Lung microvascular endothelial cell (primary cell): Measurements from ENCODE around the gene FES. TPM values are rescaled to one million over a fixed set of nuclear protein-coding genes. Genes with fewer than 3 reads are reported as not detected.
"Not testable (repeated sequence)": the region's sequence is repeated elsewhere in the genome, so short reads cannot be mapped to it uniquely, and the experiment has no call there.

Experiments used
- DNase-seq, 2 donors: peaks; one replicate each; pipeline versions ENCODE4 v3.0.0 to v3.0.0-alpha.2; 2010; ENCODE audit warnings: low read depth in 2 of 2
- total RNA-seq: library from RNA; depleted of rRNA; stranded (reverse); fragments of >200 nt; gene quantifications from 2 replicates; pipeline ENCODE4 v1.2.1, GENCODE V29; 2014

Gene FES
- 45.5 and 49.0 TPM in 2 replicates for total RNA-seq

DNA sequence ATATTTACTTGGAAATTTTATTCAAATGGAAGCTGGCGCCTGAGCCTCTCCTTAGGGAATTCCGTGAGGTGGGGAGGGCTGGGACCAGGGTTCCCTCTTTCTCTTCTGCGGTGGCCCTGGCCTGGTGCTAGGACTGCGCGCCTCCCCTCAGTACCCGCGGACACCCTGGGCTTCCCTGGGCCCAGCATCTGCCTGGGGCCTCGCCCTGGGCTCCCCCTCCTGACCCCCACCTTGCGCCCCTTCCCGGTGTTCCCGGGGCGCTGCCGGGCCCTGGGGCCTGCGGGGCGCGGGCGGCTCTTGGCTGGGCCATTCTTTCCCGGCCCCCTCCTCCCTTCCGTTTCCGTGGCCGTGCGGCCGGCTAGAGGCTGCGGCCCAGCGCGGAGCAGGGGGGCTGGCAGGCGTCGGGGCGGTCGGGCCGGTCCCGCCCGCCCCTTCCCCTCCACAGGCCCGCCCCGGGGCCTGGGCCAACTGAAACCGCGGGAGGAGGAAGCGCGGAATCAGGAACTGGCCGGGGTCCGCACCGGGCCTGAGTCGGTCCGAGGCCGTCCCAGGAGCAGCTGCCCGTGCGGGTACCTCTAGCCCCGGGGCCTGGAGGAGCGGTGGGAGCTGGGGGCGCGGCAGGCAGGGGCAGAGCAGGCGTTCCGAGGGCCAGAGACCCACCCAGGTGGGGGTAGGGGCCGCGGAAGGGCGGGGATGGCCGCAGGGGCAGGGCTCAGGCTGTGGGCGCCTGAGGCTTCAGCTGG, at the start of gene FES:
Gene FES (plus strand): TSS at position 529 of the 743 bp plus-strand sequence. CDS start 542 bp downstream, outside the sequence.
- DNase-seq: peak; percentile 76 to 84

DNA sequence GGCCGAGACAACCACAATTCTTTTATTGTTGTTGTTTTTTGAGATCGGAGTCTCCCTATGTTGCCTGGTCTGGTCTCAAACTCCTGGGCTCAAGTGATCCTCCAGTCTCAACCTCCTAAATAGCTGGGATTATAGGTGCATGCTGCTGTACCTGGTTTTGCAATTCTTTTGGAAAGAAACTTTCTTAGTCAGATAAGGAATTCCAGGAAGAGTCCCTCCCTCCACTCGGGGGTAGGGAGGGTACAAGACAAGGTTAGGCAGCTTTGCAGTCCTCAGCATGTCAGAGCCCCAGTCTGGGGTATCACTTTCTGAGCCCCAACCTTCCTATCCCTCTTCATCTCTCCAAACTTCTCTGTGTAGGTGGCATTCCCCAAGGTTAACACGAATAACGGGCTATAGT, 49.7 kb upstream of the FES start:
- DNase-seq: no peak

DNA sequence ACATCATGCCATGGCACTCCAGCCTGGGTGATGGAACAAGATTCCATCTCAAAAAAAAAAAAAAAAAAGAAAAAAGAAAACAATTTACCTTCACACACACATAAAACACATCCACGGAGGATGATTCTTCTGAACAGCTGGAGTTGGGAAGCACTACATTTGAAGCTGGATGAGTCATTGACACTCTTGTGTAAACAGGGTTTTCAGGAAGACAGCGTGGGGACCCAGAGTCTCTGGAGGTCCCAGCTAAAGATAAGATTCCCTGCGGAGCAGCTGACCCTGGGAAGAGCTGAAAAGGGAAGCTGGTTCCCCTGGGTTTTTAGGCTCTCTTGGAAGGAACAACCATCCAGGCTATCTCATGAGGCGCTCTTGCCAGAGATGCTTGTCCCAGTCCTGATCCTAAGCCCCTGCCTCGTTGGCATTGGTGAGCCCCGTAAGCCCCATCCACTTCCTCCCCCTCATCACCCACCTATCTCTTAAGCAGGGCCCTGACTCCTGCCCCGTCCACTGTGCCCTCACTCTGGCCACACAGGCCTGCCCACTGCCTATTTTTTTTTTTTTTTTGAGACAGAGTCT, 47.9 kb upstream of the FES start:
- DNase-seq: peak; percentile 36 to 73

DNA sequence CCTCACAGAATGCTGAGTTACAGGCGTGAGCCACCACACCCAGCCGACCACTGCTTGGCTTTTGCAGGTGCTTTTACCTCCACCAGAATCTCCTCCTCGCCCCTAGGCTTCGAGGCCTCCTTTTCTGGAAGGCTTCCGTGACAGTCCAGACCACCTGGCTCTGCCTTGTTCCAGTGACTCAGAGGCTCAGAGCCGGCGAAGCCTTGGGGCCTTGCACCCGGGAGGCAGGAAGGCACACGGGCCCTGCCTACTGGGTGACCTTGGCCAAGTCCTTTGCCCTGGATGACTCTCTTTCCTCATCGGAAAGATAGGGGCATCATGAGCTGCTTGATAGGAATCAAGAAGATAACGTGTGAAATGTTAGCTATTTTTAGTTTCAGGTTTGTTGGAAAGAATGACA, 47.2 kb upstream of the FES start:
- DNase-seq: peak in 1 of 2 donors; percentile 20

DNA sequence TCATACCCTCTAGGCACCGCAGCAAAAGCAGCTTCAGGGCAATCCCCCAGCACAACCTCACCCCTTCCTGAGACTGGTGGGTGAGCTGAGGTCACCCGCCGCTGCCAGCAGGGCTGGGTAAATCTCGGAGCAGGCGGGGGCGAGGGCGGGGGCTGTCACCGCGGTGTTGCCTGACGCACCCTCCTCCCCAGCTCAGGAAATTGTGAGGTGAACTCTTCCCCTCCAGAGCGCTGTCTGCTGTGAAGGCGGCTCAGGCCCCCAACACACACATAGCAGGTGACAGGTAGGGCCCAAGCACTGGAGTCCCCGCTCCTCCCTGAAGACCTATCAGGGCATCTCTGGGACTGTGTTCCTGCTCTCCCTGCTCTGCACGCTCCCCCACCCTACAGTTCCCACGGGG, 46.2 kb upstream of the FES start:
- no peak for DNase-seq

DNA sequence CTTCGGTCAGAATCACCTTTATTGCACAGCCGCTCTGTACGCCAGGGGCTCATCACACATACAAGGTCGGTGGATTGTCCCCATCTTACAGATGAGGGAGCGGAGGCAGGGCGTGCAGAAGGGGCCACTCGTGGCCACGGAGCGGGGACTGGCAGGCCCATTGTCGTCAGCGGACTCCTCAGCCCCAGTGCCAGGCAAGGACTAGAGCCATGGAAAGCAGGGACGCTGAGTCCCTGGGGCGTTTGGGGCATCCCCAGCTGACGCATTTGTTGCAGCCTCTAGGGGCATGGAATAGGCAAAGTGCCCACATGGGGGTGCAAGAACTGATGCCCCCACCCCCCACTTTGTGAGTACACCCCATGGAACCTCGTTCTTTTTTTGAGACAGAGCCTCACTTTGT, 45.8 kb upstream of the FES start:
- no peak for DNase-seq

DNA sequence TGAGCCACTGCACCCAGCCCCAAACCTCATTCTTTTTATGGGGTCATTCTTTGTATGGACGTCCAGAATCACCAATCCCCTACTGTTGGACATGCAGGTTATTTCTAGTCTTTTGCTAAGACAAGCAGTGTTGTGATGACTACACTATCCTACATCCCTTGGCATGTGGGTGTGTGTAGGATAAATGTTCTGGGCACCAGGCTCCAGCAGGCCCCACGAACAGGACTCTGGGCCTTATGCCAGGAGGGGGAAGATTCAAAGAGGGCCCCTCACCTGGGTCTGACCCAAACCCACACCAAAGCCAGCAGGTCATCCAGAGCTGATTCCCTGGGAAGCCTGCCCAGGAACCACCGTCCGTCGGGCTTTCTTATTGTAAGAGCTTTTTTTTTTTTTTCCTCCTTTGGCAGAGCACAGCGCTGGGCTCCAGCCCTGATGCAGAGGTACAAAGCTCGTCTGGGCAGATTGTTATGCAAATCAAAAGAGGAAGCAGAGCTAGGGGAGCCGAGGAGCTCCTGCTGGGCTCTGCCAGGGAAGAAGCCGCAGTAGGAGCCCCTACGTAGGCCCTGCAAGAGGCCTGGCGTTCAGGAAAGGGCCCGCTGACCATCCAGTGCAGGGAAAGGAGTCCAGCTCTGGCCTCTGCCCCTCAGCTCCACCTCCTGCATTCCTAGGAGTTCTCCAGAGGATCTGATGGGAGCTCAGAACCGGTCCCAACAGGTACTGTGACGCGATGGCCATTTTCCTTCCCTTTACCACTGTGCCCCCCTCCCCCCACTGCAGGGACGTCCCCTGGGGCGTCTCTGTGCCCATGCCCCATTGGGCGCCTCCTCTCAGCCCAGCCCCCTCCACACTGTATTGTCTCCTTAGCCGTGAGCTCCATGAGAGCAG, 44.9 kb upstream of the FES start:
- DNase-seq: no peak

DNA sequence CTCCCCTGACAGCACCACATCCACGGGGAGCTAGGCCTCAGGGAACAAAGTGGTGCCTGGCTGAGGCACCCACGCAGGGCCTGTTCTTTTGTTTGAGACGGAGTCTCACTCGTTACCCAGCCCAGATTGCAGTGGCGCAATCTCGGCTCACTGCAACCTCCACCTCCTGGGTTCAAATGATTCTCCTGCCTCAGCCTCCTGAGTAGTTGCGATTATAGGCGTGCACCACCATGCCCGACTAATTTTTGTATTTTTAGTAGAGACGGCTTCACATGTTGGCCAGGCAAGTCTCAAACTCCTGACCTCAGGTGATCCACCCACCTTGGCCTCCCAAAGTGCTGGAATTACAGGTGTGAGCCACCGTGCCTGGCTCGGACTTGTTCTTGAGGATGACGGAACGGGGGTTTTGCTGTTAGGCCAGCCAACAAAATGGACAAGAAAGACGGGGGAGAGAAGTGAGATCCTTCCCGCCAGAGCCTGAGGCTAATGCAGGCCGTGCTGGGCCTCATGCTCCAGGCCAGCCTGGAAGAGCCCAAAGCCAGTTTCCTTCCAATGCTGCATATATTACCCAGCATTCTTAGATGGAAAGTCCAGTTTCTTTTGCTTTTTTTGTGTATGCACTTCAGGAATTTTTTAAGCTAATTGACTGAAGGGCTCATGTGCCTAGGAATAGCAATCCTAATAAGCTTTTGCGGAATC, 44.0 kb upstream of the FES start:
- no peak for DNase-seq

DNA sequence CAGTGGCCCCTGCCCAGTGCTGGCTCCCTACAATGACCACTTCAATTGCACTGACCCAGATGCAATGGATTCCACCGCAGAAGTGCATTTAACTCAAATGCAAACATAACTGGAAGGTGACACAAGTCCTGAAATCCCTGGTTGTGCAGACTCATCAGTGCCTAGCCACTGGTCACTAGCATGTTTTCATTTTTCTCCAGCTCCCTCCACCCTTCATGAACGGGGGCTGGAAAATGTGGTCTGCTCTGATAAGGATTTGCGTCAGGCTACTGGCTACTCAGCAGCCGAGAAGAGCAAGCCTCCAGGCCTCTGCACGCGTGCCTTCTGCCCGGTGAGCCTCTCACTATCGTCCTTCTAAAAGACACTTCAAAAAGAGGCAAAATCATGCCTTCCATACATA, 43.4 kb upstream of the FES start:
- no peak for DNase-seq

DNA sequence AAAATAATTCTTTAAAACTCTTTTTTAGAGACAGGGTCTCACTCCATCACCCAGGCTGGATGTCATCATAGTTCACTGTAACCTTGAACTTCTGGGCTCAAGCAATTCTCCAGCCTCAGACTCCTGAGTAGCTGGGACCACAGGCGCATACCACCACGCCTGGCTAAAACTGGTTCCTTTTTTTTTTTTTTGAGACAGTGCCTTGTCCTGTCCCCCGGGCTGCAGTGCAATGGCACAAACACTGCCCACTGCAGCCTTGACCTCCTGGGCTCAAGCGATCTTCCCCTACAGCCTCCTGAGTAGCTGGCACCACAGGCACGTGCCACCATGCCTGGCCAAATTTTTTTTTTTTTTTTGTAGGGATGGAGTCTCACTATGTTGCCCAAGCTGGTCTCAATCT, 39.6 kb upstream of the FES start:
- no peak for DNase-seq

DNA sequence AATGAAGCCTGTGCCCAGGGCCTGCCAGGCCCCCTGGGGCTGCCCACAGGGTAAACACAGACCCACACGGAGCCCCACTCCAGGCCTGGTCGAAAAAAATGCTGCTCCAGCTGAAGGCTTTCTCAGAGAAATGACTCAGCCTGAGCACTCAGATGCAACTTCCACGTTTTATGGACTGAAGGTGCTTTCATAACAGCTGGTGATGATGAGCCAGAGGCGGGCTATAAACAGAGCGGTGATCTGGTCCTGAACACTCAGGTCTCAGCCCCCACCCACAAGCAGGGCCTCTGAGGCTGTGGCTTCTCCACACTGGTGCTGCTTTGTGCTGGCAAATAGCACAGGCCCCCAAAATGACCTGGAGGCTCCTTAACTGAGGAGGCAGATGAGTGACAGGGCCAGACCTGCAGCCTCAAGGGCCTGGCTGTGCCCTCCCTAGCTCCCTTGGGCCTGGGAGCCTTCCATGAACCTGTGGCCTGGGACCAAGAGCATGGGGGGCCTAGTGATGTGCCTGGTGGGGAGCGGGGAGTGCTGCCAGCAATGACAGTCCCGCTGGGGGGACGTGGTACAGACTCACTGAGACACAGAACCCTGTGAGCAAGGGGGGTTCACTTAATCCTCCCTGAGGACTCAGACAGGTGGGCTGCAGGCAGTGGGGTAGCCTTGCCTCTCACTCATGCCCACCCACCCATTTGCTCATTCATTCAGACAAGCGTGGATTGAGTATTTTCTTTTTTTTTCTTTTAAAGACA, 38.9 kb upstream of the FES start:
- DNase-seq: peak in 1 of 2 donors; percentile 72

DNA sequence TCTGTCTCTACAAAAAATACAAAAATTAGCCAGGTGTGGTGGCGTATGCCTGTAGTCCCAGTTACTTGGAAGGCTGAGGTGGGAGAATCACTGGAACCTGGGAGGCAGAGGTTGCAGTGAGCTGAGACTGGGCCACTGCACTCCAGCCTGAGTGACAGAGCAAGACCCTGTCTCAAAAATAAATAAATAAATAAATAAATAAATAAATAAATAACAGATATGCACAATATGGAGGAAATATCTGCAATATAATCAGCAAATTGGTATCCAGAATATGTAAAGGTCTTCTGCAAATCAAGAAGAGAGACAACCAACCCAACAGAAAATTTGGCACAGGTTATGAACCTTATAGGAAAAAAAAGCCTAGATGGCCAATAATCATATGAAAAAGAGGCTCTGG, 34.9 kb upstream of the FES start:
- DNase-seq: not testable (repeated sequence)

DNA sequence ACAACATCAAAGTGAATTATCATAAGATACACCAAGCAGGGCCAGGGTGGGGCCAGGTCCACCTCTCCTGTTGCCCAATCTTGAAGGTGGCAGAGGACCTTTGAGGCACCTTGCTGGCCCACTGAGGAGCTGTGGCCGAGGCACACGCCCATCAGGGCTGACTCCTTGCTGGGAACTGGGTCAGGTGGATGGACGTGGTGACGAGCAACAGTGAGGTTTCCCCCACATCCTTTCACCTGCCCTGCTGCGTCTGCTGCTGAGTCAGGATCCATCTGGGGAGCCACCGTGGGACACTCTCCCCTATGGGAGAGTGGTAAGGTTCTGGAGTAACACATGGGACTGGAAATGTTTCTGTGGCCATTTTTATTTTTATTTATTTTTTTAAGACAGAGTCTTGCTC, 33.2 kb upstream of the FES start:
- no peak for DNase-seq

DNA sequence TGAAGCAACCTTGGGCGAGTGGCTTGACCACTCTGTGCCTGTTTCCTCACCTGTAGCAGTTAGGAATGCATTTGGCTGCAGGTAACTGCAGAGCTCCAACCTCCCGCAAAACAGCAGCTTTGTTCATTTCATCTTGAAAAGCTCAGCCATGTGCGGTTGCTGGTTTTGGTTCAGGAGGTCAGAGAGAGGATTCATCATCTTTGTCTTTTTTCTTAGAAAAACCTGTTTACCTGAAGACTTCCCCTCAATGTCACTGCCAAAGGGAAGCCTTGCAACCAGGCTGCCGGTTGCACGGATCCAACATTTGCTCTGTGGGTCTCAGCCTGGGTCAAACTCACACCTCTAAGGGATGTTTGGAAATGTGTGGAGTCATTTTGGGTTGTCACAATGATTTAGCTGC, 32.4 kb upstream of the FES start:
- DNase-seq: no peak

DNA sequence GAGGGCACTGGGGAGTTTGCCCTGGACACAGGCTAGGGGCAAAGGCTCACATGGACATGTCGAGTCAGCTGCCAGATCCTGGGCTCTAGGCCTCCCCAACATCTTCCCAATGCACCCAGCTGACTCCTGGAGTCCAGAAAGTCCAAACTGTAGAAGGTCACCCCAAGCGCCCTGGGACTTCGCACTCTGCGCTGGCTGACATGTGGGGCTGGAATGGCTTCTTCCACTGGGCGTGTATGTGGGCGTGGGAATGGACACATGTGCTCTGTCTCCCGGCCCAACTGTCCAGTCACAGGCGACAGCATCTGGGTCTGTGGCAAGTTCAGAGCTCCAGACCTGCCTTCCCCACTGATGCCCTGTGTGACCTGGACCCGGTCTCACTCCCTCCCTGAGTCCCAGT, 29.2 kb upstream of the FES start:
- no peak for DNase-seq

DNA sequence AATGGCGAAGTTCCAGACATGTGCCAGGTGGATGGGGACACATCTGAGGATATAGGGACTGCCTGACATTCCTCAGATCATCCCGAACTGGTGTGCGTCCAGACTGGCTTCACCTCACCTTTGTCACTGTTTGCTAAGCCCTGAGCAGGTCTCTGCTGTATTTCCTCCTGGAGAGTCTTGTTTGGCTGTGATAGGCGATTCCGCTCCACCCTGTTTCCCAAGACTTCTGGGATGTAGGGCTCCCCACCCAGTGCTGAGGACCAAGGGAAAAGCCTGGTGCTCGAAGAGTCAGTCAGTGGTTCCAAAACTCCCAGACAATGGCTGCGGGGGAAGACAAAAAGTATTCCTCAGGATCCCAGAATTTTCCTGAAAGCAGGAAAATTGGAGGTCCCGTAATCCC, 27.0 kb upstream of the FES start:
- DNase-seq: no peak

DNA sequence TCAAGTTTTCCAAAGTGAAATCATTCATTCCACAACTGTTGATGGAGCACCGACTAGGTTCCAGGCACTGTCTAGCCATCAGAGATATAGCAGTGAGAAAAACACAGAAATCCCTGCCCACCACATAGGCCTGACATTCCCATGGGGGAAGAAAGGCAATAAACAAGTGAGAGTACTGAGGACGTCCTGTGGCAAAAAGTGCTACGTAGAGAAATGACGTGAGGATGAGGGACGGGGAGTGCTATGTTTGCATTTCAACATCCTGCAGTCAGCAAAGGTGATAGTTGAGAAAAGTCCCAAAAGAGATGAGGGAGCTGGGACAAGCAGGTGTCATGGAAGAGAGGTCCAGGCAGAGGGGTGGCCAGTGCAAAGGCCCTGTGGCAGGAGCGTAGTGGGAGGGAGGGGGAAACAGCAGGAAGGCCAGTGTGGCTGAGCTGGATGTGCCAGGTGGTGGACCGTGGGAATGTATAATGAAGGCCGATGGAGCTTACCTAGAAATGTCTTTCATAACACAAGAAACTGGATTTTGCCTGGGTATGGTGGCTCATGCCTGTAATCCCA, 26.3 kb upstream of the FES start:
- DNase-seq: no peak

DNA sequence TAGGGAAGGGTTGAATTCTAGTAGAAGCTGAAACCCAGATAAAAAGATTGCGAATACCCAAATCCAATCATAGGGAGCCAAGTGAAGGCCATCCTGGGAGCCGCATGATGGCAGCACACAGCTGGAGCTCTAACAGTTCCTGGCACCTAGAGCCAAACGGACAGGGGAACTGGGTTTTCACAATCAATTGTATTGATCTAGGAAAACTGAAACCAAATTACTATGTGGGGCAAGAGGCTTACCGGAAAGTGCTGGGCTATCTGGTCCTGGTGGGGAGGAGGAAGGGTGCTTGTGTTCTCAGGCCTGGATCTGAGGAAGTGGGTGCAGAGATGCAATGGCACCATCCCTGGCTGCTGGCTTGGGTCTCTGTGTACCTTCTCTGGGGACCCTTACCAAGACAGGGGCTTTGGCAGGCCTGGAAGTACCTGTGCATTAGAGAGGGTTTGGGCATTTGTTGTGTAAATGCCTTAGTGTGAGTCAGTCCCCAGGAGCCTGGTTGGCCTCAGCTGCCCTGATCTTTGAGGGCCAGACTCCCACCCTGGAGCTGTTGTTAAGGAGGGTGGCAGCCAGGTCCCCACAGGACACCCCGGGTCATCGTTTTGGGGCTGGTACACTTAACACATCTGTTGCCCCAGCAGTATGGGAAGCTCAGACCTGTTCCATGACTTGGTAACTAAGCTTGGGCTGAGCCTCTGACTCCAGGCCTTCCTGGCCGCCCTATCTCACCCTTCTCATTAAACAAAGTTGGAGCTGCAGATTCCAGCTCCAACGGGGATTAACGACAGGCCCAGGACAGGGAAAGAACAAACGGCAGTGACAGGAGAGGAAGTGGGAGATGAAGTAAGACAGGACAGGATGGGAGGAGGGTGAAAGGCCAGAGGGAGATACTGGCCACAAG, 24.8 kb upstream of the FES start:
- no peak for DNase-seq

DNA sequence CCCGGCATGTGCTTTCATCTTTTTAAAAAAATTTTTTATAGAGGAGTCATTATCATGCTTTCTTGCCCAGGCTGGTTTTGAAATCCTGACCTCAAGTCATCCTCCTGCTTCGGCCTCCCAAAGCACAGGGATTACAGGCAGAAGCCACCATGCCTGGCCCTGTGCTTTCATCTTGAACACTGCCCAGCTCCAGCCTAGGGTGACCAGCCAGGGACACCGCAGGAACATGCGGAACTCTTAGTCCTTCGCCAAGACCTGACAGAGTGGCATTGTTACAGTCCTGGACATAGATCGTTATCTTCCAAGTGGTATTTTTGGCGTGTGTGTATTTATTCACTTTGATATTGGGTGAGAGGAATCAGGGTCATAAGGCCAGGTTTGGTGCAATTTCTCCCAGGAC, 23.9 kb upstream of the FES start:
- DNase-seq: no peak
